Mesenchymal stem cell (in vitro differentiated cells and primary cell): ENCODE results near the gene GGT1.
"Not testable (repeated sequence)": the region's sequence is repeated elsewhere in the genome, so short reads cannot be mapped to it uniquely, and the experiment has no call there.

ENCODE experiments used
- DNase-seq: peaks from one replicate; pipeline ENCODE4 v3.0.0-alpha.2; 2013
- H2AFZ ChIP-seq: one replicate; pipeline ENCODE4 v1.6.1; 2013; ENCODE audit warnings: low read depth, mild to moderate bottlenecking, control low read depth, inconsistent platforms, low read length, moderate library complexity
- H2AK5ac ChIP-seq: 2 replicates; pipeline ENCODE4 v1.6.1; 2013; ENCODE audit warnings: low read length, moderate library complexity, mild to moderate bottlenecking, inconsistent platforms; ENCODE audit not compliant: severe bottlenecking
- H2BK120ac ChIP-seq: one replicate; pipeline ENCODE4 v1.6.1; 2013; ENCODE audit warnings: low read depth, mild to moderate bottlenecking, inconsistent platforms, low read length, moderate library complexity
- H2BK12ac ChIP-seq, 2 experiments: one replicate each; pipeline ENCODE4 v1.6.1; 2013; ENCODE audit warnings: inconsistent platforms in 2 of 2, low read length in 2 of 2, mild to moderate bottlenecking in 2 of 2, moderate library complexity in 2 of 2, control low read depth in 1 of 2
- H2BK15ac ChIP-seq: one replicate; pipeline ENCODE4 v1.6.1; 2013; ENCODE audit warnings: mild to moderate bottlenecking, low read depth, inconsistent platforms; ENCODE audit not compliant: poor library complexity, severe bottlenecking
- H2BK5ac ChIP-seq: 2 replicates; pipeline ENCODE4 v1.6.1; 2013; ENCODE audit warnings: low read depth, mild to moderate bottlenecking, low read length, control low read depth, inconsistent platforms; ENCODE audit not compliant: poor library complexity, severe bottlenecking
- H3K14ac ChIP-seq, 2 experiments: one replicate each; pipeline ENCODE4 v1.6.1; 2013; ENCODE audit warnings: inconsistent platforms in 2 of 2, low read length in 2 of 2, control low read depth in 1 of 2, mild to moderate bottlenecking in 1 of 2, moderate library complexity in 1 of 2
- H3K18ac ChIP-seq, 2 experiments: one replicate each; pipeline ENCODE4 v1.6.1; 2013; ENCODE audit warnings: inconsistent platforms in 2 of 2, low read length in 2 of 2, control low read depth in 1 of 2, low read depth in 1 of 2, mild to moderate bottlenecking in 1 of 2
- H3K23ac ChIP-seq, 2 experiments: one replicate each; pipeline ENCODE4 v1.6.1; 2013; ENCODE audit warnings: inconsistent platforms in 2 of 2, low read length in 2 of 2, mild to moderate bottlenecking in 2 of 2, moderate library complexity in 2 of 2, control low read depth in 1 of 2
- H3K27ac ChIP-seq: 2 replicates; pipeline ENCODE4 v1.5.1; 2013; ENCODE audit warnings: mild to moderate bottlenecking, moderate library complexity, low read length, control low read depth, inconsistent platforms; ENCODE audit not compliant: poor library complexity, severe bottlenecking
- H3K27me3 ChIP-seq, 2 experiments: 2 replicates each; pipeline versions ENCODE4 v1.6.1 to v1.7.0; 2013; ENCODE audit warnings: low read length in 2 of 2, mild to moderate bottlenecking in 2 of 2, moderate library complexity in 2 of 2, control low read depth in 1 of 2, inconsistent platforms in 1 of 2; ENCODE audit not compliant: control insufficient read depth in 1 of 2, insufficient read depth in 1 of 2
- H3K36me3 ChIP-seq, 2 experiments: 2 replicates each; pipeline versions ENCODE4 v1.6.1 to v1.7.0; 2013; ENCODE audit warnings: low read length in 2 of 2, control low read depth in 1 of 2, inconsistent platforms in 1 of 2, low read depth in 1 of 2, mild to moderate bottlenecking in 1 of 2; ENCODE audit not compliant: insufficient read depth in 2 of 2, control insufficient read depth in 1 of 2
- H3K4ac ChIP-seq, 2 experiments: one replicate each; pipeline ENCODE4 v1.6.1; 2013; ENCODE audit warnings: inconsistent platforms in 2 of 2, low read length in 2 of 2, mild to moderate bottlenecking in 2 of 2, moderate library complexity in 2 of 2, control low read depth in 1 of 2, low read depth in 1 of 2
- H3K4me1 ChIP-seq: 2 replicates; pipeline ENCODE4 v1.6.1; 2013; ENCODE audit warnings: low read depth, low read length, control low read depth; ENCODE audit not compliant: control insufficient read depth, insufficient read depth
- H3K4me2 ChIP-seq: 2 replicates; pipeline ENCODE4 v1.6.1; 2013; ENCODE audit warnings: low read length, mild to moderate bottlenecking, inconsistent platforms; ENCODE audit not compliant: poor library complexity, severe bottlenecking
- H3K4me3 ChIP-seq, 2 experiments: 2 replicates each; pipeline versions ENCODE4 v1.5.1 to v1.7.0; 2013; ENCODE audit warnings: low read length in 2 of 2, mild to moderate bottlenecking in 2 of 2, control low read depth in 1 of 2, low read depth in 1 of 2; ENCODE audit not compliant: insufficient read depth in 1 of 2
- H3K79me1 ChIP-seq: replicated peaks from 2 replicates; pipeline ENCODE4 v1.6.1; 2013; ENCODE audit warnings: mild to moderate bottlenecking, control low read depth, low read length, inconsistent platforms; ENCODE audit not compliant: poor library complexity, severe bottlenecking
- H3K9ac ChIP-seq: 2 replicates; pipeline ENCODE4 v1.7.0; 2013; ENCODE audit warnings: mild to moderate bottlenecking, low read length, moderate library complexity
- H3K9me3 ChIP-seq: 2 replicates; pipeline ENCODE4 v1.7.0; 2013; ENCODE audit warnings: mild to moderate bottlenecking, low read length; ENCODE audit not compliant: control insufficient read depth
- H4K8ac ChIP-seq: one replicate; pipeline ENCODE4 v1.6.1; 2013; ENCODE audit warnings: inconsistent platforms, mild to moderate bottlenecking, low read length, moderate library complexity
- H4K91ac ChIP-seq: one replicate; pipeline ENCODE4 v1.6.1; 2013; ENCODE audit warnings: mild to moderate bottlenecking, low read length, inconsistent platforms
- WGBS: methylation state at CpG from one replicate; pipeline ENCODE4 v1.1.7; 2013; ENCODE audit warnings: mixed read lengths; 5-methylcytosine and 5-hydroxymethylcytosine counted together

Gene GGT1

GRCh38 chr22:24672532-24672931 lies 69.5 kb downstream of the GGT1 start:
- not testable (repeated sequence) for DNase-seq, H2AK5ac ChIP-seq, H3K4me2 ChIP-seq, H3K14ac ChIP-seq, H3K18ac ChIP-seq, H3K9ac ChIP-seq, H2BK120ac ChIP-seq, H3K23ac ChIP-seq, H3K4me3 ChIP-seq, H3K4me1 ChIP-seq, H4K91ac ChIP-seq, H2BK5ac ChIP-seq, H2BK15ac ChIP-seq, H4K8ac ChIP-seq, H3K36me3 ChIP-seq, H2AFZ ChIP-seq, H3K9me3 ChIP-seq, H3K27ac ChIP-seq, H2BK12ac ChIP-seq, H3K79me1 ChIP-seq, H3K27me3 ChIP-seq, H3K4ac ChIP-seq
- 100% methylated on average over 1 of the region's 2 CpGs for WGBS
